CD1c-positive myeloid dendritic cell (primary cell): ENCODE data around the gene FLOT2.
"Not testable (repeated sequence)": the region's sequence is repeated elsewhere in the genome, so short reads cannot be mapped to it uniquely, and the experiment has no call there.

Source experiments
- DNase-seq: peaks from one replicate; pipeline ENCODE4 v3.0.0-alpha.2; 2016; ENCODE audit errors: extremely low spot score

The FLOT2 gene

GRCh38 chr17:28843816-28844148 lies 53.8 kb downstream of the FLOT2 start:
- no peak for DNase-seq

DNA sequence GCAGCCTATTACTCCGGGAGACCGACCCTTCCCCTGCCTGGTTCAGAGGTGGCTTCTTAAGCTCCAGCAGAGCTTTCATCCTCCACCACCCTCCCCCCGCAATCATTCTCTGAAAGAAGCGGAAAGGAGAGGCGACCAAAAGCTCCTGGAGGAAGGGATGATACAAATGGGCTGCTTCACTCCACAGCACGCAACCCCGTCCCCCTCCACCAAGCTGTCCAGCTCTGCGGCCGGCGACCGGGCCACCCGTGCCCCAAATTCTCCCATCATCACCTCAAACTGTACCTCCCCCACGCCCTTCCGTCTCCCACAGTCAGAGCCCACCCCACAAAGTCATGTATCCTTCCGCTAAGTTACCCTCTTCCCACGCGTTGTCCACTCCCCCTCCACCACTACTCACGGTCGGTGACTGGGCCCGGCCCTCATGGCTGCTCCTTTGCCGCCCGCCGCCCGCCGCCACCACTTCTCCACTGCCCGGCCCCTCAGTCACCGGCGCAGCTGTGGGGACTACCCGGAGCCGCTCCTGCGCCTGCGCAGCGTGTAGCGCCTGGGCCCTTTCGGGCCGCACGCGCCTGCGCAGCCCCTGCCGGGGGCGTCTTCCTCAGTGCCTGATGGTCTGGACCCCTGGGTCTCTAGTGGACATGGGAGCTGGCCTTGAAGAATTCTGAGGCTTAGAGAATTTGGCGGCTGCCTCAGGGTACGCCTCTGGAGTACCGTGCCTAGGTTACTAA lies 55.1 kb downstream of the FLOT2 start, which contains the start of gene FAM222B:
Gene FAM222B, minus strand, starts transcription at position 509 of the 731 bp plus-strand sequence. CDS start 76,123 bp downstream, outside the sequence.
- peak; percentile 94 for DNase-seq

DNA sequence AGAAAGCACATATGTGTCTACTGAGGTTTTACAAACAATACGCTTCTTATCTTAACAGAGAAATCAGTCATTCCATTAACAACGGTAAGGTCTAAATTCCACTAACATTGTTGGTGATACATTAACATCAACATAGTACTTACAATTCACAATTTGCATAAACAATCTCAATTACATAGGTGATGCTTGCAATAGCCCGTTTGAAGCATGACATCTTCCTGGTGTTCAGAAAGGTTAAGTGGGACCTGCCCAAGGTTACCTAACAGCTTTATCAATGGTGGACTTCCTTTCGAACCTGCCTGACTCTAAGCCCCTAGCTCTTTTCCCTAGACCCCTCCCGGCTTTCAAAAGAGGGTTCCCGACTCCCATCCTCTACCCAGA lies 55.6 kb downstream of the FLOT2 start:
- no peak for DNase-seq

DNA sequence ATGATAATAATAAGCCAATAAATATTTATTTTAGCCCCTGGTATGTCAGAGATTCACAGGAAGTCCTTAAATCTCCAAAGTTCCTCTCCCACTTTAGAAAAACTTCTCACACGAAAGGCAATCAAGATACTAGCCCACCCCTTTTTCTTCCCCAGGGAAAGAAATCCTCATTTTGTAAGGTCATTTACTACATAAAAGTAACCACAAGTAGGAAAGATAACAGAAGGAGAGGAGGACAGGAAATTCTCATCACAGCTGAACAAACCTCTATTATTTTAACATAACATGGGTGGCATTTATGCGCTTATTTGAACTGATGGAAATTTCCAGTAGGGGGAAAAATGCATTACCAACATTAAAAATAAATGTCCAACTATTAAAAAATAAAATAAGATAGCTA lies 58.3 kb downstream of the FLOT2 start:
- DNase-seq: no peak

DNA sequence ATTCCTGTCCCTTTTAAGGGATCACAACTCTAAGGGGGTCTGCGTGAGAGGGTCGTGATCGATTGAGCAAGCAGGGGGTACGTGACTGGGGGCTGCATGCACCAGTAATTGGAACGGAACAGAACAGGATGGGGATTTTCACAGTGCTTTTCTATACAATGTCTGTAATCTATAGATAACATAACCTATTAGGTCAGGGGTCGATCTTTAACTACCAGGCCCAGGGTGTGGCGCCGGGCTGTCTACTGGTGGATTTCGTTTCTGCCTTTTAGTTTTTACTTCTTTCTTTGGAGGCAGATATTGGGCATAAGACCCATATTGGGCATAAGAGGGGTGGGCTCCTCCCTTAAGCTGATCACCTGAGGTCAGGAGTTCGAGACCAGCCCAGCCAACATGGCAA lies 61.0 kb downstream of the FLOT2 start:
- DNase-seq: not testable (repeated sequence)

DNA sequence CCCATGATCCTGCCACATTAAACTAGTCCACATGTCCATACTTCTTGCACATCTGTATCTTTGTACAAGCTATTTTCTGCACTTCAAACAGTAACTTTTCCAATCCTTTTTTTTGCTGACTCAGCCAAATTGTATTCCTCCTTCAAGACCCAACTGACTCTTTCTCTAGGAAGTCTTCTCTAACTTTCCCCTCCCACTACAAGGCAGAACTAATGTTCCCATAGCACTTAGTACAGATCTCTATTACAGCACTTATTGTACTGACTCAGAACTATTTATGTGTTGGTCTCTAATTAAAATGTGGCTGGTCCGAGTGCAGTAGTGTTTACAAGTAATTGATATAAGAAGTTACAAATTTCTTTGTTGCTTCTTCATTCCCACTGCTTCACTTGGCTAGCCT lies 63.1 kb downstream of the FLOT2 start:
- no peak for DNase-seq
